Mesenchymal stem cell (in vitro differentiated cells and primary cell): Measurements from ENCODE around the gene SLC36A3.
A peak's percentile ranks its signal among the peaks of the same experiment; 100 is the strongest.
"Not testable (repeated sequence)": the region's sequence is repeated elsewhere in the genome, so short reads cannot be mapped to it uniquely, and the experiment has no call there.

Source experiments
- DNase-seq: peaks from one replicate; pipeline ENCODE4 v3.0.0-alpha.2; 2013
- H2AFZ ChIP-seq: one replicate; pipeline ENCODE4 v1.6.1; 2013; ENCODE audit warnings: low read depth, mild to moderate bottlenecking, control low read depth, inconsistent platforms, low read length, moderate library complexity
- H2AK5ac ChIP-seq: 2 replicates; pipeline ENCODE4 v1.6.1; 2013; ENCODE audit warnings: low read length, moderate library complexity, mild to moderate bottlenecking, inconsistent platforms; ENCODE audit not compliant: severe bottlenecking
- H2BK120ac ChIP-seq: one replicate; pipeline ENCODE4 v1.6.1; 2013; ENCODE audit warnings: low read depth, mild to moderate bottlenecking, inconsistent platforms, low read length, moderate library complexity
- H2BK12ac ChIP-seq, 2 experiments: one replicate each; pipeline ENCODE4 v1.6.1; 2013; ENCODE audit warnings: inconsistent platforms in 2 of 2, low read length in 2 of 2, mild to moderate bottlenecking in 2 of 2, moderate library complexity in 2 of 2, control low read depth in 1 of 2
- H2BK15ac ChIP-seq: one replicate; pipeline ENCODE4 v1.6.1; 2013; ENCODE audit warnings: mild to moderate bottlenecking, low read depth, inconsistent platforms; ENCODE audit not compliant: poor library complexity, severe bottlenecking
- H2BK5ac ChIP-seq: 2 replicates; pipeline ENCODE4 v1.6.1; 2013; ENCODE audit warnings: low read depth, mild to moderate bottlenecking, low read length, control low read depth, inconsistent platforms; ENCODE audit not compliant: poor library complexity, severe bottlenecking
- H3K14ac ChIP-seq, 2 experiments: one replicate each; pipeline ENCODE4 v1.6.1; 2013; ENCODE audit warnings: inconsistent platforms in 2 of 2, low read length in 2 of 2, control low read depth in 1 of 2, mild to moderate bottlenecking in 1 of 2, moderate library complexity in 1 of 2
- H3K18ac ChIP-seq, 2 experiments: one replicate each; pipeline ENCODE4 v1.6.1; 2013; ENCODE audit warnings: inconsistent platforms in 2 of 2, low read length in 2 of 2, control low read depth in 1 of 2, low read depth in 1 of 2, mild to moderate bottlenecking in 1 of 2
- H3K23ac ChIP-seq, 2 experiments: one replicate each; pipeline ENCODE4 v1.6.1; 2013; ENCODE audit warnings: inconsistent platforms in 2 of 2, low read length in 2 of 2, mild to moderate bottlenecking in 2 of 2, moderate library complexity in 2 of 2, control low read depth in 1 of 2
- H3K27ac ChIP-seq: 2 replicates; pipeline ENCODE4 v1.5.1; 2013; ENCODE audit warnings: mild to moderate bottlenecking, moderate library complexity, low read length, control low read depth, inconsistent platforms; ENCODE audit not compliant: poor library complexity, severe bottlenecking
- H3K27me3 ChIP-seq, 2 experiments: 2 replicates each; pipeline versions ENCODE4 v1.6.1 to v1.7.0; 2013; ENCODE audit warnings: low read length in 2 of 2, mild to moderate bottlenecking in 2 of 2, moderate library complexity in 2 of 2, control low read depth in 1 of 2, inconsistent platforms in 1 of 2; ENCODE audit not compliant: control insufficient read depth in 1 of 2, insufficient read depth in 1 of 2
- H3K36me3 ChIP-seq, 2 experiments: 2 replicates each; pipeline versions ENCODE4 v1.6.1 to v1.7.0; 2013; ENCODE audit warnings: low read length in 2 of 2, control low read depth in 1 of 2, inconsistent platforms in 1 of 2, low read depth in 1 of 2, mild to moderate bottlenecking in 1 of 2; ENCODE audit not compliant: insufficient read depth in 2 of 2, control insufficient read depth in 1 of 2
- H3K4ac ChIP-seq, 2 experiments: one replicate each; pipeline ENCODE4 v1.6.1; 2013; ENCODE audit warnings: inconsistent platforms in 2 of 2, low read length in 2 of 2, mild to moderate bottlenecking in 2 of 2, moderate library complexity in 2 of 2, control low read depth in 1 of 2, low read depth in 1 of 2
- H3K4me1 ChIP-seq: 2 replicates; pipeline ENCODE4 v1.6.1; 2013; ENCODE audit warnings: low read depth, low read length, control low read depth; ENCODE audit not compliant: control insufficient read depth, insufficient read depth
- H3K4me2 ChIP-seq: 2 replicates; pipeline ENCODE4 v1.6.1; 2013; ENCODE audit warnings: low read length, mild to moderate bottlenecking, inconsistent platforms; ENCODE audit not compliant: poor library complexity, severe bottlenecking
- H3K4me3 ChIP-seq, 2 experiments: 2 replicates each; pipeline versions ENCODE4 v1.5.1 to v1.7.0; 2013; ENCODE audit warnings: low read length in 2 of 2, mild to moderate bottlenecking in 2 of 2, control low read depth in 1 of 2, low read depth in 1 of 2; ENCODE audit not compliant: insufficient read depth in 1 of 2
- H3K79me1 ChIP-seq: replicated peaks from 2 replicates; pipeline ENCODE4 v1.6.1; 2013; ENCODE audit warnings: mild to moderate bottlenecking, control low read depth, low read length, inconsistent platforms; ENCODE audit not compliant: poor library complexity, severe bottlenecking
- H3K9ac ChIP-seq: 2 replicates; pipeline ENCODE4 v1.7.0; 2013; ENCODE audit warnings: mild to moderate bottlenecking, low read length, moderate library complexity
- H3K9me3 ChIP-seq: 2 replicates; pipeline ENCODE4 v1.7.0; 2013; ENCODE audit warnings: mild to moderate bottlenecking, low read length; ENCODE audit not compliant: control insufficient read depth
- H4K8ac ChIP-seq: one replicate; pipeline ENCODE4 v1.6.1; 2013; ENCODE audit warnings: inconsistent platforms, mild to moderate bottlenecking, low read length, moderate library complexity
- H4K91ac ChIP-seq: one replicate; pipeline ENCODE4 v1.6.1; 2013; ENCODE audit warnings: mild to moderate bottlenecking, low read length, inconsistent platforms
- WGBS: methylation state at CpG from one replicate; pipeline ENCODE4 v1.1.7; 2013; ENCODE audit warnings: mixed read lengths; 5-methylcytosine and 5-hydroxymethylcytosine counted together

Gene SLC36A3

DNA sequence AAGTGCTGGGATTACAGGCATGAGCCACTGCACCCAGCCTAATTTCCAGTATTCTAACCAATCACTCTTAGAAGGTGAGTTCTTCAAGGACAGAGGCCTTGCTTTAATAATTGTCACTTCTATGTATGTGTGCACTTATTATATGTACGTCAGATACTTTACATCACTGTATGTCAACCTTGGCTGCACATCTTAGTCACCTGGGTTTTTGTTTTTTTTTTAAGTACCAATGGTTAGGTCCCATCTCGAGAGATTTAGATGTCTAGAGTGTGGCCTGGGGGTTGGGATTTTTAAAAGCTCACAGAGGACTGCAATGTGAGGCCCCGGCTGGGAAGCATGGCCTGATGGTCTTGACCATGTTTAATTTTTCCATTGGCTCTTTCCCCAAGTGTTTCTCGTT, 60.4 kb downstream of the SLC36A3 start:
- H3K36me3 ChIP-seq: no peaks in the 10 kb centered on the region

DNA sequence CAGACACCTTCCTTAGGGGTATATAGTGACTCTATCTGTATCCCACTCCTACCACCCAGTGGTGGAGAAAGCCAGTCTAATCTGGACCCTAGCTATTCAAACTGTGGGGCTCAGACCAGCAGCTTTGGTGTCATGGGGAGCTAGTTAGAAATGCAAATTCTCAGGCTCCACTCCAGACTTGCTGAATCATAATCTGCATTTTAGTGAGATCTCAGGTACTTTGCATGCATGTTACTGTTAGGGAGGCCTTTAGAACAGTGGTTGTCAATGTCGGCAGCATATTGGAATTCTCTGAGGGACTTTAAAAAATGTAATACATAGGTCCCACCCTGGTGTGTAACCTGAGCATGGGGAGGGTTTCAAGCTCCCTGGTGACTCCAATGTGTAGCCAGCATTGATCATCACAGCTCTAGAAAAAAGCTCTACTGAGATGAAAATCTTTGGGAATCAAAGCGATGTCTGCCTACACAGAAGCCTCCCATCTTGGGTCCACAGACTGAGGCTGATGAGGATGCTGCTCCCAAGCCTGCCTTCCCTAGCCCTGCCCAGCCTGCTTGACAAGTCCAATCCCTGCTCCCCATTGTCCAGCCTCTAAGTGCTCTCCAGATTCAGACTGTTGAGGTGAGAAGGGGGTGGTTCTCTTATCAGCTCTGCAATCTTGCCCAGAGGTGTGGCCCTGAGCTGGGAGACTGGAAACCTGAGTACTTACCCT, 62.5 kb downstream of the SLC36A3 start:
- Histone ChIP-seq H3K27ac (no peak overlapping the region), H2AK5ac (no peak overlapping the region), H3K79me1 (no peaks in the 10 kb centered on the region), H3K14ac (no peak overlapping the region), H3K36me3 (no peaks in the 10 kb centered on the region), H3K4me1 (no peaks in the 10 kb centered on the region), H3K4me3 (no peak overlapping the region), H2BK15ac (no peak overlapping the region), H2AFZ (no peak overlapping the region), H3K18ac (no peak overlapping the region), H3K23ac (no peak overlapping the region), H4K91ac (no peak overlapping the region), H2BK12ac (no peak overlapping the region), H3K9me3 (no peaks in the 10 kb centered on the region), H3K27me3 (peaks cover 12 to 15% of the 10 kb centered on the region in 2 experiments), H3K4me2 (no peak overlapping the region), H2BK120ac (no peak overlapping the region), H3K4ac (no peak overlapping the region), H4K8ac (no peak overlapping the region), H2BK5ac (no peak overlapping the region), H3K9ac (no peak overlapping the region)
- DNase-seq: no peak
- 100% methylated on average over 2 of the region's 2 CpGs for WGBS

More for the DNA sequence above, 60.4 kb downstream of the SLC36A3 start:
- Histone ChIP-seq H3K27ac (no peak overlapping the region), H2AK5ac (no peak overlapping the region), H4K91ac (no peak overlapping the region), H3K79me1 (no peaks in the 10 kb centered on the region), H3K4me2 (no peak overlapping the region), H2BK120ac (no peak overlapping the region), H3K9ac (no peak overlapping the region), H4K8ac (no peak overlapping the region), H3K27me3 (peaks cover 19 to 28% of the 10 kb centered on the region in 2 experiments), H3K9me3 (no peaks in the 10 kb centered on the region), H2AFZ (no peak overlapping the region), H2BK5ac (no peak overlapping the region), H2BK12ac (no peak overlapping the region), H2BK15ac (no peak overlapping the region), H3K4ac (no peak overlapping the region), H3K14ac (no peak overlapping the region), H3K4me1 (no peaks in the 10 kb centered on the region), H3K18ac (no peak overlapping the region), H3K23ac (no peak overlapping the region), H3K4me3 (no peak overlapping the region)
- 82% methylated on average over 4 of the region's 4 CpGs for WGBS
- DNase-seq: no peak

DNA sequence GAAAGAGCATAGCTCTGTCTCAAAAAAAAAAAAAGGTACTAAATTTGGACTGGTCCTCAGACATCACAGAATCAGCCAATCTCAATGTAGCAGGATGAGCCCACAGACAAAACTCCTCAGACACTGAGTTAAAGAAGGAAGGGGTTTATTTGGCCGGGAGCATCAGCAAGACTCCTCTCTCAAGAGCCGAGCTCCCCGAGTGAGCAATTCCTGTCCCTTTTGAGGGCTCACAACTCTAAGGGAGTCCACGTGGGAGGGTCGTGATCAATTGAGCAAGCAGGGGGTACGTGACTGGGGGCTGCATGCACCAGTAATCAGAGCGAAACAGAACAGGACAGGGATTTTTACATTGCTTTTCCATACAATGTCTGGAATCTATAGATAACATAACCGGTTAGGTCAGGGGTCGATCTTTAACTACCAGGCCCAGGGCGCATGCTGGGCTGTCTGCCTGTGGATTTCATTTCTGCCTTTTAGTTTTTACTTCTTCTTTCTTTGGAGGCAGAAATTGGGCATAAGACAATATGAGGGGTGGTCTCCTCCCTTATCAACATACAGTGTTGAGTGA, 63.2 kb downstream of the SLC36A3 start:
- not testable (repeated sequence) for H3K79me1 ChIP-seq, H2BK12ac ChIP-seq, H3K27ac ChIP-seq, H2BK120ac ChIP-seq, H3K14ac ChIP-seq, H2AK5ac ChIP-seq, H4K8ac ChIP-seq, H3K4me1 ChIP-seq, H2BK5ac ChIP-seq, H3K9me3 ChIP-seq, H2AFZ ChIP-seq, H3K36me3 ChIP-seq, DNase-seq, H3K9ac ChIP-seq, H3K18ac ChIP-seq, H2BK15ac ChIP-seq, H3K4ac ChIP-seq, H3K4me2 ChIP-seq, H3K4me3 ChIP-seq, H3K23ac ChIP-seq, H4K91ac ChIP-seq
- WGBS: 86% methylated on average over 10 of the region's 10 CpGs
- H3K27me3 ChIP-seq: peaks cover 10 to 12% of the 10 kb centered on the region in 2 experiments

DNA sequence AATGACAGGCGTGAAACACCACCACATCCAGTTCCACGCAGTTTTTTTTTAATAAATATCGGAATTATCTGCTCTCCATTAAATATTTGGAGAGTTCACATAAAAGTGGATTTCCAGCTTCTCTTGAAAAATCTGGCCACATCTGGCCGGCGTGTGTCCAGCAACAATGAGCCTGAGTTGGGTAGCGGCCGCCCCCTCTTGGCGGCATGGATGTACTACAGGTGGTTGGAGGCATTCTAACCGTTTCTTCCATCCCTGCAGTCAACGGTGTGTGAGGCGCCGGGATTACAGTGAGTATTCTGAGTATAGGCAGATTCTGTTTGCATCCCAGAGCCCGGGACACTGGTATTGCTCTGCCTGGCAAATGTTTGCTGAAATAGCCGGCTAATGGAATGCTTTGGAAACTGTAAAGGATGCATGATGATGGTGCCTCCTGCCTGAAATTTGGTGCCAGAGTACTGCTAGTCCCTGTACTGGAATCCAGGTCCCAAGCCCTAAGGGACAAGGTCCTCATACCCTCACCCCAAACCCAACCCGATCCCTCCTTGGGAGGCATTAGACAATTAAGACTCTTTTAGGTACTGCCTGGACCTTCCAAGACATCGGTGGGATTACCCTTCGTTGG, 64.2 kb downstream of the SLC36A3 start:
- Histone ChIP-seq H3K9ac (peak overlapping the region; percentile 74), H3K4me2 (no peak overlapping the region), H2AFZ (no peak overlapping the region), H2AK5ac (no peak overlapping the region), H3K18ac (no peak overlapping the region), H3K14ac (no peak overlapping the region), H3K79me1 (no peaks in the 10 kb centered on the region), H2BK5ac (no peak overlapping the region), H3K4me3 (peak overlapping the region in 1 of 2 experiments; percentile 47), H3K9me3 (no peaks in the 10 kb centered on the region), H3K27me3 (peaks cover 10 to 22% of the 10 kb centered on the region in 2 experiments), H2BK120ac (no peak overlapping the region), H3K4ac (no peak overlapping the region), H3K36me3 (no peaks in the 10 kb centered on the region), H4K91ac (no peak overlapping the region), H4K8ac (no peak overlapping the region), H3K23ac (no peak overlapping the region), H2BK15ac (no peak overlapping the region), H3K27ac (no peak overlapping the region), H3K4me1 (no peaks in the 10 kb centered on the region), H2BK12ac (no peak overlapping the region)
- 15% methylated on average over 13 of the region's 17 CpGs for WGBS
- DNase-seq: peak; percentile 72
